Small intestine (tissue), 4 donors: ENCODE measurements around the gene SDR9C7. TPM values are rescaled to one million over a fixed set of nuclear protein-coding genes. Genes with fewer than 3 reads are reported as not detected.

ENCODE experiments used
- polyA plus RNA-seq, 4 donors: library from polyadenylated mRNA; stranded (reverse) in 3 of 4; unstranded in 1 of 4; fragments of 200-250 nt in 3 of 4; fragments of 120-200 nt in 1 of 4; gene quantifications; one replicate each; pipeline versions ENCODE4 v1.2.1 to v1.2.3, GENCODE V29; 2013
- donor health status: healthy with polysubstance abuse.
- donor health status: Bipolar disorder and iron deficiency.
- donor health status: healthy.

Gene SDR9C7
- polyA plus RNA-seq, 4 donors: not detected

Other genes starting within 250 kb of the SDR9C7 start
- 100 to 1,000 TPM; 130 to 235 (median 180) TPM for gene PTGES3, start 246.1 kb downstream of the SDR9C7 start, polyA plus RNA-seq
- gene NACA, start 209.1 kb downstream of the SDR9C7 start, polyA plus RNA-seq: 1,000 to 10,000 TPM; 1,571 to 2,450 (median 1,843) TPM
- gene PRIM1, start 182.1 kb downstream of the SDR9C7 start, polyA plus RNA-seq: 10 to 100 TPM in 2 of 4 donors, 1 to 10 TPM in 2; 2.0 to 14.7 (median 8.6) TPM
- gene HSD17B6, start 171.1 kb downstream of the SDR9C7 start, polyA plus RNA-seq: 1 to 10 TPM in 2 of 4 donors, under 1 TPM in 1, not detected in 1; 0.22 to 4.0 (median 1.4) TPM
- under 1 TPM in 2 of 4 donors, not detected in 2; 0.12 to 0.30 TPM for gene RDH16, start 23.2 kb upstream of the SDR9C7 start, polyA plus RNA-seq
- gene ZBTB39, start 72.1 kb upstream of the SDR9C7 start, polyA plus RNA-seq: 1 to 10 TPM in 3 of 4 donors, under 1 TPM in 1; 0.81 to 6.5 (median 1.8) TPM
- gene TAC3, start 82.1 kb upstream of the SDR9C7 start, polyA plus RNA-seq: 1 to 10 TPM; 3.4 to 8.9 (median 5.6) TPM
- gene MYO1A, start 115.7 kb upstream of the SDR9C7 start, polyA plus RNA-seq: 100 to 1,000 TPM; 202 to 971 (median 563) TPM
- 10 to 100 TPM in 1 of 4 donors, 1 to 10 TPM in 1, under 1 TPM in 2; 0.45 to 11.6 (median 2.1) TPM for gene NEMP1, start 144.4 kb upstream of the SDR9C7 start, polyA plus RNA-seq
- 10 to 100 TPM; 11.4 to 23.1 (median 18.1) TPM for gene NAB2, start 154.7 kb upstream of the SDR9C7 start, polyA plus RNA-seq
- gene STAT6, start 177.0 kb upstream of the SDR9C7 start, polyA plus RNA-seq: 100 to 1,000 TPM; 117 to 842 (median 344) TPM
- gene LRP1, start 194.1 kb upstream of the SDR9C7 start, polyA plus RNA-seq: 10 to 100 TPM; 24.3 to 55.3 (median 41.6) TPM
- 1 to 10 TPM in 1 of 4 donors, under 1 TPM in 1, not detected in 2; 0.15 to 1.1 TPM for gene LRP1-AS, start 213.2 kb upstream of the SDR9C7 start, polyA plus RNA-seq